Lower leg skin (tissue), 4 donors: Measurements from ENCODE around the gene ASCC1. TPM values are rescaled to one million over a fixed set of nuclear protein-coding genes. Genes with fewer than 3 reads are reported as not detected.
A peak's percentile ranks its signal among the peaks of the same experiment; 100 is the strongest.

ENCODE experiments used
- DNase-seq, 2 donors: peaks; one replicate each; pipeline ENCODE4 v3.0.0-alpha.2; 2019; ENCODE audit warnings: low spot score in 2 of 2
- H3K4me3 ChIP-seq: fragments of 200-600 bp; sonication (generic); 2 replicates; pipeline ENCODE4 v1.5.1; 2017; ENCODE audit warnings: mild to moderate bottlenecking, low read depth; ENCODE audit not compliant: poor library complexity, severe bottlenecking
- CTCF ChIP-seq, 3 donors: fragments of 450-650 bp; IDR thresholded peaks; one replicate each; pipeline ENCODE4 v1.5.1; 2016; ENCODE audit warnings: antibody characterized with exemption in 3 of 3, mild to moderate bottlenecking in 3 of 3, moderate library complexity in 2 of 3
- POLR2A ChIP-seq, 2 donors: fragments of 450-650 bp; IDR thresholded peaks; one replicate each; pipeline ENCODE4 v1.6.1; 2016 to 2017; ENCODE audit warnings: antibody characterized with exemption in 2 of 2, mild to moderate bottlenecking in 1 of 2, moderate library complexity in 1 of 2
- whole genome bisulfite sequencing, 2 donors: methylation state at CpG; one replicate each; pipeline ENCODE4 v1.1.5; 2018; 5-methylcytosine and 5-hydroxymethylcytosine counted together
- intact Hi-C: fragments of 100-400 bp; cut with DNase I; formaldehyde crosslinking; loops from one replicate; pipeline ENCODE4 v1.15.0; 2023; ENCODE audit warnings: low total_unique reads
- total RNA-seq, 4 donors: library from RNA; depleted of rRNA; stranded (reverse); fragments of >200 nt; gene quantifications; one replicate each; pipeline ENCODE4 v1.1.0, GENCODE V29; 2016

The ASCC1 gene
- total RNA-seq, 4 donors from 2014 or later, result 17.7 to 33.3 (median 23.1) TPM

GRCh38 chr10:72204296-72204695 is 11.8 kb downstream of the ASCC1 start:
- WGBS, 2 donors, result 90 to 91% methylated on average over 9 of the region's 9 CpGs
- TF ChIP-seq POLR2A (IDR thresholded peaks at IDR 0.05) (no peak), CTCF (IDR thresholded peaks at IDR 0.05) (no peak)

GRCh38 chr10:72201293-72201692 is 14.8 kb downstream of the ASCC1 start:
- 66 to 96% methylated on average over 5 of the region's 5 CpGs for WGBS, 2 donors
- TF ChIP-seq POLR2A (IDR thresholded peaks at IDR 0.05), result no peak
- no peak for TF ChIP-seq CTCF (IDR thresholded peaks at IDR 0.05)
- no peak for DNase-seq
- no peak overlapping the region for H3K4me3 ChIP-seq
- intact Hi-C loops, result no loop called here

More at GRCh38 chr10:72204296-72204695, 11.8 kb downstream of the ASCC1 start:
- no peak for DNase-seq
- intact Hi-C loops, result no loop called here
- H3K4me3 ChIP-seq, result no peak overlapping the region

- DNase-seq, result no peak
- 95 to 96% methylated on average over 3 of the region's 3 CpGs for WGBS, 2 donors
- no peak overlapping the region for H3K4me3 ChIP-seq
- intact Hi-C loops, result no loop called here
- no peak for TF ChIP-seq CTCF (IDR thresholded peaks at IDR 0.05)
- TF ChIP-seq POLR2A (IDR thresholded peaks at IDR 0.05), result no peak
These were observed 15.2 kb downstream of the ASCC1 start for GRCh38 chr10:72200883-72201282.

GRCh38 chr10:72194949-72195348 is 21.1 kb downstream of the ASCC1 start:
- TF ChIP-seq CTCF (IDR thresholded peaks at IDR 0.05) (no peak), POLR2A (IDR thresholded peaks at IDR 0.05) (no peak)
- 95 to 98% methylated on average over 2 of the region's 2 CpGs for WGBS, 2 donors
- no peak overlapping the region for H3K4me3 ChIP-seq
- DNase-seq, result no peak
- intact Hi-C loops, result no loop called here

- WGBS, 2 donors, result 49 to 52% methylated on average over 3 of the region's 3 CpGs
- TF ChIP-seq CTCF (IDR thresholded peaks at IDR 0.05) (no peak), POLR2A (IDR thresholded peaks at IDR 0.05) (no peak)
- no peak for DNase-seq
- intact Hi-C loops, result no loop called here
- H3K4me3 ChIP-seq, result no peak overlapping the region
These were observed 29.1 kb downstream of the ASCC1 start for GRCh38 chr10:72186982-72187330.

- TF ChIP-seq CTCF (IDR thresholded peaks at IDR 0.05) (no peak), POLR2A (IDR thresholded peaks at IDR 0.05) (no peak)
- WGBS, 2 donors, result 32 to 40% methylated on average over 7 of the region's 7 CpGs
- H3K4me3 ChIP-seq, result no peak overlapping the region
- DNase-seq, result peak in 1 of 2 donors; percentile 60
- intact Hi-C loops, result no loop called here
These were observed 29.7 kb downstream of the ASCC1 start for GRCh38 chr10:72186258-72186981.
